ENCODE measurements around the gene DYNC1I1.

Gene DYNC1I1

GRCh38 chr7:95865716-95866371, 93.5 kb downstream of the DYNC1I1 start:
- peak; percentile 40 for DNase-seq

DNA sequence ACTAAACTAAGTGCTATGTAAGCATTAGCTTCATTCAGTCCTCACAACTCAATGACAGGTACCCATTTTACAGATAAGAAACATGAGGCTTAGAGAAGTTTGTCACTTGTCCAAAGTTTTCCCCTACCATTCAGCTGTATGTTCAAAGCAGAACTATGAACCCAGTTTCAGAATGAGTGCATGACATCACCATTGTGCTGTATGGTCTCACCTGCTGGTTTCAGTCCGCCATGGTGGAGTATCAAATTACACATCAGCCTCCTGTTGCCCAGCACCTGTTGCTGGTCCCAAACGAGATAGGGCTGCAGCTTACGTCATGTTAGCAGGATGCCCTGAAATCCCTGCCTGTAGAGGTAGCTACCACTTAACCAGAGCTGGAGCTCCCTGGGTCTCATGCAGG, 95.0 kb downstream of the DYNC1I1 start:
- no peak for DNase-seq

GRCh38 chr7:95871075-95871848, 98.9 kb downstream of the DYNC1I1 start:
- DNase-seq: peak; percentile 66

DNA sequence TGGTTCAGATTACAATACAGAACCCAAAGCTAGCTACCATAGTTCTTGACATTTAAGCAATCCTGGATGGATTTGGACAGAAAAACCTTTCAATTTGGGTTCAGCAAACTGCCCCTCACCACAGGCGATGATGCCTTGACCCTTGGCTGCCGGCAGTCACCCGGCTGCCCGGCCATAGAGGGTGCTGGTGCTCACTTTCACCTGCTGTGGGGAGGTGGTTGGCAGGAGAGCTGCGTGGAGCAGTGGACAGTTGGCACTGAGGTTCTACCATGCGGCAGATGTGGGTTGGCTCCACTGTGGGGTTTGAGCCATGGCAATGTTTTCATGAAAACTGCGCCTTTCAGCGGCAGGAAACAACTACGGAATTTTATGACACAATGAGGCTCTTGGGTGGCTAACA, 99.5 kb downstream of the DYNC1I1 start:
- DNase-seq: no peak

DNA sequence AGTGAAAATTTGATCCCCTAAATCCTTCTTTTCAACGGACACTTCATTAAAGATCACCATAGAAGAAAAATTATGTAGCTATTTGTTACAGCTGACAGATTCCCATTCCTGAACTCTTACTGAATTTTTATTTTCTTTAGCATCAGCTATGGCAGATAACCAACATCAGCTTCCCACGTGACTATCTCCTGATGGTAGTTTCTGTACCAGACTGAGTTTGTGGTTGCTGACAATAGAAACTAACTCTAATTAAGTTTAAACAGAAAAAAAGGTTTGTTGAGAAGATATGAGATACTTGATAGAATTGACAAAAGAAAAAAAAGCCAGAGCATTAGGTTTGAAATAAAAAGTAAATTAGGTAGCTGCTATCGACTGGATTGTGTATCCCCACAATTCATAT, 101.8 kb downstream of the DYNC1I1 start:
- no peak for DNase-seq

DNA sequence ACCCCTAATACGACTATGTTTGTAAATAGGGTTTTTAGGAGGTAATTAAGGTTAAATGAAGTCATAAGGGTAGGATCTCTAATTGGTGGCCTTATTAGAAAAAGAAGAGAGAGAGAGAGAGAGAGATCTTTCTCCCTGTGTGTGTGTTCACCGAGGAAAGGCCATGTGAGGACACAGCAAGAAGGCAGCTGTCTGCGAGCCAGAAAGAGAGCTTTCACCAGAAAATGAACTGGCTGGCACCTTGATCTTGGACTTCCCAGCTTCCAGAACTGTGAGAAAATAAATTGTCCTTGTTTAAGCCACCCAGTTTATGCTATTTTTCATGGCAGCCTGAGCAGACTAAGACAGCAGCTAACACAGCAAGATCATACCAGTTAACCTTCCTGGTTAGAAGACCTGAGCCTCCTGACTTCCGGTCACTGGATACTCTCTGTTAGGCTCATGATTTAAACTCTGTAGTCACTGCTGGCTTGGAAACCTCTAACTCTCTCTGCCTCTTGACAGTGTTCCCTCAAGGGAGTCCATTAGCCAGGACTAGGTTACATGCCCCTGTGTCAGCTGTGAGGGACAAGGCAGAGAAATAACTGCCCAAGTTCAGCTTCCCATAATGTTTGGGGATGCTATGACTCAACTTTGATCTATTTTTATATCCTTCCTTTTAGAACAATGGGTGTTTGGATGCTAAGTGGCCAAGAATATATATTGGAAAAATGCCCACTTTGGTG, 102.3 kb downstream of the DYNC1I1 start:
- no peak for DNase-seq

- DNase-seq: no peak
Observed at GRCh38 chr7:95875519-95875918, 103.2 kb downstream of the DYNC1I1 start.

DNA sequence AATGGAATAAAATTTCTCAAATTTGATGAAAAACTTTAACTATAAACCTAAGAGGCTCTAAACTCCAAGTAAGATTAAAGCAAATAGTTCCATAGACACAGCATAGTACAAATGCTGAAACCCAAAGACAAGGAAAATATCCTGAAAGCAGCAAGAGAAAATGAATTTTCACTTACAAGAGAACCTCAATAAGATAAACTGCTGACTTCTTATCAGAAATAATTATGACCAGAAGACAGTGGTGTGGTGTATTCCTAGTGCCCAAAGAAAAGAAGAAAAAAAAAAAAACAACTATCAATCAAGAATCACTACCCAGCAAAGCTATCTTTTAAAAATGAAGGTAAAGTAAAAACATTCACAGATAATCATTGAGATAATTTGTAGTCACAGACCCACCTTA, 106.3 kb downstream of the DYNC1I1 start:
- no peak for DNase-seq

GRCh38 chr7:95881597-95881996, 109.2 kb downstream of the DYNC1I1 start:
- DNase-seq: no peak

DNA sequence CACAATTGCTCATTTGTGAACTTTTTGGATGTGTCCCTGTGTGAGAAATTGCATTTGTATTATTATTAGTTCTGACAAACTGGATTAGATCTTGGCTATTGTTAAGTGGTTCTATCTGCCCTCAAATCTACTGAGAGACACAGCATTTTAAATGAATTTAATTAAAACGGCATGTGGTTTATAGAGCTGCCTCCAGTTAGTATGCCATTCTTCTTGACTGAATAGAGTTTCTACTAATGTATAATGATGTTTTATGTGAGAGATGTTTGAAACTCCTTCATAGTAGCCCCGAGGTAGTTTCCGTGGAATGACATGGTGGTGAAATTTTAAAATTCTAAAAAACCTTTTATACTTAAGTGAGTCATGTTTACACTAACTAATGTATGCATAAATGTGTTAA, 110.9 kb downstream of the DYNC1I1 start:
- no peak for DNase-seq

DNA sequence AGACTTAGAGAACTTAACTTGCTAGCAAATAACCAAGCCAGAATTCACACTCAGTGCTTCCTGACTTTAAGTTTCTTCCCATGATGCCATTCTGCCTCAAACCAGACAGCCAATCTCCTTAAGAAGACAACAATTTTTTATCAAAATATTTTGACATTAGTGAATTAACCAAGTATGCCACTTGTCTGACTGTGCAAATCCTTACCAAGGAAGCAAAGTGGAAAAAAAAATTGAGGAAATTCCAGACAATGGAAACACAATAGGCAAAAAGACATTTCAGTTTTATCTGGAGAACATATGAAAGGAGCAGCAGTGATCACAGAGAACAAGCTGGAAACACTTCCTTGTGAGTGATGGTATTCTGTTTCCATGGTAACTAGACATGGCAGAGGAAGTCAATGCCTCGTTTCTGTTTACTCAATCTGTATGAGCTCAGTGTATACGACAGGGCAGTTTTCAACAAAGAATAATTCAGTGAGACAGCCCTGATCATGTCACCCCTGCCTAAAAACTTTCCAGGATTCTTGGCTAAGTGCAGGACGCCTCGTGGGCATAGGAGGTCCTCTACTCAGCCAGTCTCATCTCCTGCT, 114.2 kb downstream of the DYNC1I1 start:
- peak; percentile 15 for DNase-seq

- DNase-seq: no peak
Observed at GRCh38 chr7:95893484-95893883, 121.1 kb downstream of the DYNC1I1 start.

DNA sequence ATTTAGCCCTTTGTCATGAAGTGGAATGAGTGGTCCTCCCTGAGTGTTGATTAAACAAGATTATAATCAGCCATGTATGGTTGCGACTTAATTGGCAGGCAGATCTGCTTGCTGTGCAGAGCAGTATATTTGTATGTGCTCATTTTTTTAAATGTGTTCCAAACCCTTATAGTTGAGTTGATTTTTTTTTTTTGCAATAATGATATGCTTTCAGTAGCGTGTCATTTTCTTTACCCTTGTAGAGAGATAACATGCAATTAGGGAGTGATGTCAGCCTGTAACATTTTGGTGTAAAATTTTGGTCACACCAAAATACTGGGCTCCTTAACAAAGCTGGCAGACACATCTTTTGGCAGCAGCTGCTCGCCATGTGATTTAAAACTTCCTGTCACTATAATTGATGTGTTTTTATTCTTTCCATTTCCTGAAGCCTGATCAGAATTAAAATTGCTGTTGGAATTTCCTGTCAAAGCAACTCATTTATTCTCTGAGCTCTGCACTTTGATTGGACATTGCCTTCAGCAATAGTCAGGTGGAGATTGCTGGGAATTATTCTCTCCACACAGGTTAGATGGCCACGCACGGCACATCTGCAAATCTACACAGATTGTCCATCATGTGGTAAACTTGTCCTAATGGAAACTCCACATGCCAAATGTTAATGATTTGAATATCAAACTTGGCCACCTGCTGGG, 125.3 kb downstream of the DYNC1I1 start:
- no peak for DNase-seq

DNA sequence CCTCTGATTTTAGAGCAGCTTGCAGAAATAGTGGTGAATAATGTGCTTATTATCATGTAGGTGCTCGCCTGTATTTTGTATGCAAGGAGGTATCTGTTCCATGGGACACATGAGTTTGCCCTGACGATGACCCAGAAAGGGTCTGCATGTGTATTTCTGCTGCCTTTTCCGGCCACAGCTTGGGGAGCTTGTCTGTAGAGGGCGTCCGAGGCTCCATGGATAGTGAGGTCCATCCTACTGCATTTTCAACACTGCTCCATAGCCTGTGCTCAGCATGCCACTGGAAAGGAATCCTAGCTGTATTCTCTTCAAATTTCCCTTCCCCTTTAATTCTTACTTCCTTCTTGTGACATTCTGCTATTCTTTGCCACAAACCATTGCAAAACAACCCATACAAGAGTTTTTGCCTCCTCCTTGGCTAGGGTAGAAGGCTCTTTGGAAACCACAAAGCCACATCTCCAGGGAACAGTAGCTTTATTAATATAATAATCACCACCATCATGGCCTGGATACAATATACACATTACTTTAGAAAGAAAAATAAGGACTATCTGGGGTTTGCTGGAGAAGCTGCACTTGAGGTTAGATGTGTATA, 127.7 kb downstream of the DYNC1I1 start:
- no peak for DNase-seq

- no peak for DNase-seq
Observed at GRCh38 chr7:95901006-95901405, 128.7 kb downstream of the DYNC1I1 start.

- DNase-seq: no peak
Observed at GRCh38 chr7:95904099-95904498, 131.7 kb downstream of the DYNC1I1 start.

DNA sequence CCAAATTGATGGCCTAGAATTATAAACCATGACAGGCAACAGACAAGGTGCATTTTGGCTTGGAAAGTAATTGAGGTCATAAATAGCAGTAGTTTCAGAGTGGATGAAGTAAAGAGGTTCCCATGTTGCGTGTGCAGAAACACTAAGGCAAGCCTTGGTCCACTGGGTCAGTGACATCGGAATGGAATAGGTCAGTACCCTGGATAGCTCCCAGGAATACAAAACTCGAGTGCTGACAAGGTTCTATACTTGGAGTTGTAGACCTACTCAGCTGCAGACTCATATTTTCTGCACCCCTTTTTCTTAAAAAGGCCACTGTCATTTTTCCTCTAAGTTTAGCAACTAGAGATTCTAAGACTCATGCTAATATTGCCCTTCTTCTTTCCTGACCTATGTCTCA, 132.8 kb downstream of the DYNC1I1 start:
- no peak for DNase-seq

DNA sequence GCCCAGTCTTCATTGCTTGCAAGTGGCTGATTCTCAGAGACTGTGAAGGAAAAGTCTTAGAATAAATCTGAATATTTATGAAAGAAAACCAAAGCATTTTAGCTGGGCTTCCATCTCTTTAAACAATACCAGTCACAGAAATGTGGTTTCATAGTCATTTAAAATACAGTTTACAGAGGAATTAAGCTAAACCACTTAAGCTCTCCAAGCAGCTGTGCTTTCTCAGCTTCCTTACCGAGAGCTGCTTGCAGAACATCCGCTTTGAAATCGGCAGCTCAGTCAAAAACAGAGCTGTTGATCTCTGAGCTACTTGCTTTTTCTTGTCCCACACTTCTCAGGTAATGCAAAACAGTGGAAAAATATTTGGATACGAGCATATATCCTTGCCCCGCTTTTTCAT, 134.5 kb downstream of the DYNC1I1 start:
- no peak for DNase-seq

- no peak for DNase-seq
Observed at GRCh38 chr7:95907337-95907736, 135.0 kb downstream of the DYNC1I1 start.

DNA sequence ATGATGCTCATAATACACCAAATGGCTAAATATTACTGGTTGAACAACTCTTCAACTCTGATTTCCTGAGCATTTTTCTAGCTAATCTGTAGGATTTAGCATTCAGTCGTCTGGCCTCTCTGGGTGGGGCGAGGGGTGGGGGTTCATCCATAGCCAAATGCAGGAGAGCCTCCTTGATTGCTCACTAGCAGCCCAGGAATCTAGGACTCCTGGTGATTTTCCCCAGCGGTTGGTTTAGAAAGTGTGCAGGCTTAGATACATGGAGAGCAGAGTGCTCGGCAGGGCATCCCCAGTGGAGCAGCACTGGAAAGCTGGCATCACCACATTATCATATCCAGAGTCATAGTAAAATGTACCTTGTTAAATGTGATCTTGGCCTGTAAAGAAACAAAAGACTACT, 136.1 kb downstream of the DYNC1I1 start:
- DNase-seq: no peak

GRCh38 chr7:95910341-95910740, 138.0 kb downstream of the DYNC1I1 start:
- no peak for DNase-seq

GRCh38 chr7:95915731-95916130, 143.4 kb downstream of the DYNC1I1 start:
- DNase-seq: no peak
